ENCODE results near the gene SYCP2. TPM values are rescaled to one million over a fixed set of nuclear protein-coding genes. Genes with fewer than 3 reads are reported as not detected.

SYCP2 gene
- total RNA-seq, 1 donor, result 3.0 TPM

- H3K4me3 ChIP-seq (ENCODE audit: low read depth, low read length), result no peak overlapping the region
- DNase-seq (ENCODE audit: low read depth), result no peak
- TF ChIP-seq CTCF (IDR thresholded peaks at IDR 0.05; ENCODE audit: insufficient read depth, low read depth, low read length), result no peak
Observed at GRCh38 chr20:59945731-59946130, 12.3 kb upstream of the SYCP2 start.

GRCh38 chr20:59945175-59945574 is 11.7 kb upstream of the SYCP2 start:
- no peak for DNase-seq (ENCODE audit: low read depth)
- TF ChIP-seq CTCF (IDR thresholded peaks at IDR 0.05; ENCODE audit: insufficient read depth, low read depth, low read length), result no peak
- no peak overlapping the region for H3K4me3 ChIP-seq (ENCODE audit: low read depth, low read length)

GRCh38 chr20:59944726-59945125 is 11.3 kb upstream of the SYCP2 start:
- H3K4me3 ChIP-seq (ENCODE audit: low read depth, low read length), result no peak overlapping the region
- DNase-seq (ENCODE audit: low read depth), result no peak
- TF ChIP-seq CTCF (IDR thresholded peaks at IDR 0.05; ENCODE audit: insufficient read depth, low read depth, low read length), result no peak

- DNase-seq (ENCODE audit: low read depth), result no peak
- no peak for TF ChIP-seq CTCF (IDR thresholded peaks at IDR 0.05; ENCODE audit: insufficient read depth, low read depth, low read length)
- no peak overlapping the region for H3K4me3 ChIP-seq (ENCODE audit: low read depth, low read length)
Observed at GRCh38 chr20:59942245-59942644, 8.8 kb upstream of the SYCP2 start.

GRCh38 chr20:59940956-59941294 is 7.5 kb upstream of the SYCP2 start:
- DNase-seq (ENCODE audit: low read depth), result no peak
- H3K4me3 ChIP-seq (ENCODE audit: low read depth, low read length), result peak overlapping the region; percentile 84
- no peak for TF ChIP-seq CTCF (IDR thresholded peaks at IDR 0.05; ENCODE audit: insufficient read depth, low read depth, low read length)

- TF ChIP-seq CTCF (IDR thresholded peaks at IDR 0.05; ENCODE audit: insufficient read depth, low read depth, low read length), result no peak
- DNase-seq (ENCODE audit: low read depth), result peak; percentile 98
- H3K4me3 ChIP-seq (ENCODE audit: low read depth, low read length), result peak within 1 kb of the TSS; percentile 84
Observed at GRCh38 chr20:59940129-59940955, 6.9 kb upstream of the SYCP2 start, which contains the start of the genes FAM217B and PPP1R3D. Gene FAM217B, plus strand, starts transcription at chr20:59940389. Its CDS starts 3,555 bp downstream, at chr20:59943944. Gene PPP1R3D, minus strand, starts transcription at chr20:59940305. Its CDS starts 374 bp downstream, at chr20:59939931.

GRCh38 chr20:59939879-59940128 is 6.4 kb upstream of the SYCP2 start:
- no peak for DNase-seq (ENCODE audit: low read depth)
- H3K4me3 ChIP-seq (ENCODE audit: low read depth, low read length), result peak overlapping the region; percentile 73
- TF ChIP-seq CTCF (IDR thresholded peaks at IDR 0.05; ENCODE audit: insufficient read depth, low read depth, low read length), result no peak
